Activated naive CD8-positive, alpha-beta T cell treated with anti-CD3 and anti-CD28 coated beads for 36 hours (primary cell): ENCODE results near the gene TRAF3IP1. TPM values are rescaled to one million over a fixed set of nuclear protein-coding genes. Genes with fewer than 3 reads are reported as not detected.

Experiments
- DNase-seq: peaks from one replicate; pipeline ENCODE4 v3.0.0; 2021
- H3K27ac Mint-ChIP-seq: one replicate; pipeline ENCODE4 v1.8.0; 2022; ENCODE audit warnings: mild to moderate bottlenecking, moderate library complexity, mixed read lengths
- H3K27me3 Mint-ChIP-seq: one replicate; pipeline ENCODE4 v1.8.0; 2022; ENCODE audit warnings: mild to moderate bottlenecking, mixed read lengths
- H3K36me3 Mint-ChIP-seq: one replicate; pipeline ENCODE4 v1.8.0; 2021; ENCODE audit warnings: mild to moderate bottlenecking, mixed read lengths
- H3K4me1 Mint-ChIP-seq: one replicate; pipeline ENCODE4 v1.8.0; 2021; ENCODE audit warnings: mixed read lengths
- H3K4me3 Mint-ChIP-seq: one replicate; pipeline ENCODE4 v1.8.0; 2022; ENCODE audit warnings: mild to moderate bottlenecking, moderate library complexity, mixed read lengths
- H3K9me3 Mint-ChIP-seq: one replicate; pipeline ENCODE4 v1.8.0; 2022; ENCODE audit warnings: mixed read lengths
- total RNA-seq, 2 experiments: library from RNA; stranded (reverse); gene quantifications; one replicate each; pipeline ENCODE4 v1.2.3, GENCODE V29; 2021

Gene TRAF3IP1
- total RNA-seq, 2 experiments from 2014 or later = 8.4 to 11.0 TPM

- Mint-ChIP-seq H3K4me3 (no peak overlapping the region), H3K4me1 (peaks cover 16% of the 10 kb centered on the region), H3K27me3 (no peaks in the 10 kb centered on the region), H3K9me3 (no peaks in the 10 kb centered on the region), H3K36me3 (peaks cover 9% of the 10 kb centered on the region), H3K27ac (no peak overlapping the region)
- no peak for DNase-seq
These were observed 103.4 kb downstream of the TRAF3IP1 start for GRCh38 chr2:238423561-238424312.

GRCh38 chr2:238424313-238424700 is 104.0 kb downstream of the TRAF3IP1 start:
- Mint-ChIP-seq H3K4me1 (peaks cover 21% of the 10 kb centered on the region), H3K27me3 (no peaks in the 10 kb centered on the region), H3K36me3 (peaks cover 14% of the 10 kb centered on the region)

DNA sequence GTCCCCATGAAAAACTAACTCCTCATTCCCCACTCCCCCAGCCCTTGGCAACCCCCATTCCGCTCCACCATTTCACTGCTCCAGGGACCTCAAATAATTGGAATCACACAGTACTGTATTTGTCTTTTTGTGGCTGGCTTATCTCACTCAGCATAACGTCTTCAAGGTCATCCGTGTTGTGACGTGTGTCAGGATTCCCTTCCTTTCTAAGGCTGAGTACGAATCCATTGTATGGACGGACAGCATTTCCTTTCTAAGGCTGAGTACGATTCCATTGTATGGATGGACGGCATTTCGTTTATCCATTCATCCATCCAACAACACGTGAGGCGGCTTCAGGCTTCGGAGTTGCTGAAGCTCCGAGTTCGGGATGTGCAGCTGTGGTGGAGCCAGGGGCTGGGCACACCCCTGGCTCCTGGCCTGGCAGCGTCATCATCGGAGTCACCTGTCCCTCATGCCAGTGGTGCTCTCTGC is 105.2 kb downstream of the TRAF3IP1 start:
- no peak for DNase-seq
- Mint-ChIP-seq H3K27ac (no peak overlapping the region), H3K36me3 (peaks cover 23% of the 10 kb centered on the region), H3K4me1 (peaks cover 30% of the 10 kb centered on the region), H3K4me3 (no peak overlapping the region), H3K27me3 (no peaks in the 10 kb centered on the region), H3K9me3 (no peaks in the 10 kb centered on the region)

More at GRCh38 chr2:238424313-238424700, 104.0 kb downstream of the TRAF3IP1 start:
- H3K4me3 Mint-ChIP-seq = no peak overlapping the region
- H3K9me3 Mint-ChIP-seq = no peaks in the 10 kb centered on the region
- H3K27ac Mint-ChIP-seq = peak overlapping the region; percentile 8
- no peak for DNase-seq

- H3K9me3 Mint-ChIP-seq = no peaks in the 10 kb centered on the region
- H3K27ac Mint-ChIP-seq = peak overlapping the region; percentile 90
- peak overlapping the region; percentile 91 for H3K4me3 Mint-ChIP-seq
- peaks cover 29% of the 10 kb centered on the region for H3K36me3 Mint-ChIP-seq
- DNase-seq = no peak
- H3K27me3 Mint-ChIP-seq = no peaks in the 10 kb centered on the region
- H3K4me1 Mint-ChIP-seq = peaks cover 34% of the 10 kb centered on the region
These were observed 105.8 kb downstream of the TRAF3IP1 start for GRCh38 chr2:238425979-238426567.

DNA sequence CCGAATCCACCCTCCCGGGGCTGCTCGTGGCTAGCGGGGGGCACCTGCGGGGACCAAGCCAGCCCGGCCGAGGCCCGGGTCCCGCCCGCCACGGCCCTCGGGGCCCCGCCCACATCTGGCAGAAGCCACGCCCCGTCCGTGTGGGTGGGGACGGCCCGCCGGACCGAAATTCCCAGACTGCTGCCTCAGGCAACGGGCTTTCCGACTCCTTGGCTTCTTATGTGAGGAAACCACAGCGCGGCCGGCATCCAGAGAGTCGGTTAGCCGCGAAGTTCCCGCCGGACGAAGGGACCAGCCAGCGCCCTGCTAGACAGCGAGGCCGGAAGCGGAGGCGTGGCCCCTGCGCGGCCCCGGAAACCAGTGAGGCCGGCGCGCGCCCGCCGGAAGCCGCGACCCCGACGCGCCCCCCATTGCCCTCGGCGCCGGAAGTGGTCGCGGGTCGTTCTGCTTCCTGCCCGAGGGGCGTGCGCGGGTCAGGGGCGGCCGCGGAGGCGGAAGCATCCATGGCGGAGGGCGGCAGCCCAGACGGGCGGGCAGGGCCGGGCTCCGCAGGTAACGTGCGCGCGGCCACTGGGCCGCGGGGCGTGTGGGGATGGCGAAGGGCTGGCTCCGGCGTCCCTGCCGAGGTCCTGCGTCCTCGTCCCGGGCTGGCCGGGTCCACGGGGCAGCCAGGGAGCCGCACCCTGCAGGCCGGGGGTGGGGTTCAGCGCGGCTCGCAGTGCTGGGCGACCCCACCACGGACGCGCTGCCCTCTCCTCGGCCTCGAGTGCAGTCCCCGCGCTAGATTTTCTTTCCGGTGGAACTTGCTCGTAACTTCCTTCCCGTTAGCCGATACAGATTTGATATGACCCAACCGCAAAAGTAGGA is 106.5 kb downstream of the TRAF3IP1 start, which contains the start of gene ASB1:
Gene ASB1 (plus strand): TSS at position 360 of the 867 bp plus-strand sequence. CDS start 144 bp downstream, at position 504.
- Mint-ChIP-seq H3K9me3 (no peaks in the 10 kb centered on the region), H3K4me1 (peaks cover 40% of the 10 kb centered on the region), H3K36me3 (peaks cover 34% of the 10 kb centered on the region)

GRCh38 chr2:238427435-238428162 is 107.3 kb downstream of the TRAF3IP1 start:
- H3K4me3 Mint-ChIP-seq = peak overlapping the region; percentile 91
- peak overlapping the region; percentile 92 for H3K27ac Mint-ChIP-seq
- peaks cover 45% of the 10 kb centered on the region for H3K4me1 Mint-ChIP-seq
- no peaks in the 10 kb centered on the region for H3K27me3 Mint-ChIP-seq
- H3K9me3 Mint-ChIP-seq = no peaks in the 10 kb centered on the region
- no peak for DNase-seq
- peaks cover 34% of the 10 kb centered on the region for H3K36me3 Mint-ChIP-seq

More for the DNA sequence above, 106.5 kb downstream of the TRAF3IP1 start, which contains the start of gene ASB1:
- no peaks in the 10 kb centered on the region for H3K27me3 Mint-ChIP-seq
- peak within 1 kb of the TSS; percentile 92 for H3K27ac Mint-ChIP-seq
- peak within 1 kb of the TSS; percentile 91 for H3K4me3 Mint-ChIP-seq
- peak; percentile 92 for DNase-seq

DNA sequence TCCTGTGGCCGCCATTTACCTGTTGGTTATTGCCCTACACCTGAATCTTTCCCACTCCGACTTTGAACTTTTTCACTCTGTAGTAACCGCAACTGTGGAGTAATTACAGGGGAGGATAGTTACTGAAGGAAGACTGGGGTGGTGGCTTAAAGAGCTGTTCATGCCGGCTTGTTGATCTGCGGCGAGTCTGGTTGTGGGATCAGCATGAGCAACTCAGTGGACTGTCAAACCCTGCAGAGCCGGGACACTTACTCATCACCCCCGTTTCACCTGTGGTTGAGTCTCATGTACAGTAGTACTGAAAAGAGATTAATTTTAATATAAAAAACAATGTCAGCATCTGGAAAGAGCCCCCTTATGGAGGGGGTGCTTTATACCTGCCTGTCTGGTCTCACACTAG is 108.5 kb downstream of the TRAF3IP1 start:
- Mint-ChIP-seq H3K36me3 (peaks cover 34% of the 10 kb centered on the region), H3K27me3 (no peaks in the 10 kb centered on the region), H3K4me1 (peaks cover 45% of the 10 kb centered on the region), H3K4me3 (peak overlapping the region; percentile 91), H3K27ac (peak overlapping the region; percentile 25), H3K9me3 (no peaks in the 10 kb centered on the region)
- no peak for DNase-seq

GRCh38 chr2:238430781-238431180 is 110.5 kb downstream of the TRAF3IP1 start:
- Mint-ChIP-seq H3K27me3 (no peaks in the 10 kb centered on the region), H3K36me3 (peaks cover 34% of the 10 kb centered on the region), H3K9me3 (no peaks in the 10 kb centered on the region), H3K4me1 (peaks cover 45% of the 10 kb centered on the region), H3K4me3 (no peak overlapping the region), H3K27ac (peak overlapping the region; percentile 31)
- DNase-seq = no peak

- Mint-ChIP-seq H3K9me3 (no peaks in the 10 kb centered on the region), H3K4me3 (no peak overlapping the region), H3K27ac (peak overlapping the region; percentile 61), H3K4me1 (peaks cover 45% of the 10 kb centered on the region), H3K27me3 (no peaks in the 10 kb centered on the region), H3K36me3 (peaks cover 34% of the 10 kb centered on the region)
- DNase-seq = no peak
These were observed 111.1 kb downstream of the TRAF3IP1 start for GRCh38 chr2:238431456-238431855.

- Mint-ChIP-seq H3K4me1 (peaks cover 46% of the 10 kb centered on the region), H3K27ac (peak overlapping the region; percentile 54), H3K36me3 (peaks cover 31% of the 10 kb centered on the region), H3K4me3 (no peak overlapping the region), H3K9me3 (no peaks in the 10 kb centered on the region), H3K27me3 (no peaks in the 10 kb centered on the region)
- no peak for DNase-seq
These were observed 113.1 kb downstream of the TRAF3IP1 start for GRCh38 chr2:238433300-238433915.

DNA sequence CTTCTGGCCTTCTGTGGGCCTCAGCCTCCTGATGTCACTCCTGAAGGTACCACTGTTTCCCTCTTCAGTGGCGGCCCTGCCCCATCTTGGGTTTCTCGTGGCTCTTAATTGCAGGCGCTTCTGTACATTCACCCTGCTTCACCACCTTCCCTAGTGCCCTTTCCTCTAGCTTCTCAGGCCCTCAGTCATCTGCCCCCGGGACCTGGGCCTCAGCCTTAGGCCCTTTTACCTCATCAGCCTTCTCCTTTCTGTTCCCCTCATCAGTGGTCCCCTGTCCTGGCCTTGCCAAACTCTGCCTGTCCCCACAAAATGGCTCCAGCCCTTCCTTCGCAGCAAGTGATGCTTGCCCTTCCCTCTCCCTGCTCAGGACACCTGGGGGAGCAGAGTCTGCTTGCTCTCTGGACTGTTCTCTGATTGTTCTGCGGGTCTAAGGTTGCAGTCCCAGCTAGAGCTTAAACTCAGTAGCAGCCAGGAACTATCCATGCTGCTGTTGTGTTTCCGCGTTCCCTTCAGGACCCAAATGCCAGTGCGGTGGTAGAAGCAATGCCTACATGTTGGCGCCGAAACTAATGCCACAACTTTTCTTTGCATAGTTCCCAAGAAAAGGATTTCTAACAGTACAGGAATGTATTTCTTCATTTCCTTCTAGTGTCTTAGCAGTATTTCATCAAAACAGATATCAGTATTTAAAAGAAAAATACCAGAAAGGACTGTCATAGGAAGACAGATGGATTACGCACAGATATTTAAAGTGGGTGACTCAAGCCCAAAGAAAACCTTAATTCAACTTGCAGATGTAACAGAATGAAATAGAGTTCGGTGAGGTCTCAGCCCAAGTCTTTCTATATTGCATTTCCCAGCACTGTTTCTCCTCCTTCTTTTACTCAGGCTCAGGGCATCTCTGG is 113.9 kb downstream of the TRAF3IP1 start:
- no peak for DNase-seq
- H3K4me3 Mint-ChIP-seq = no peak overlapping the region
- no peaks in the 10 kb centered on the region for H3K27me3 Mint-ChIP-seq
- H3K4me1 Mint-ChIP-seq = peaks cover 46% of the 10 kb centered on the region
- H3K9me3 Mint-ChIP-seq = no peaks in the 10 kb centered on the region
- H3K36me3 Mint-ChIP-seq = peaks cover 34% of the 10 kb centered on the region
- H3K27ac Mint-ChIP-seq = peak overlapping the region; percentile 52

DNA sequence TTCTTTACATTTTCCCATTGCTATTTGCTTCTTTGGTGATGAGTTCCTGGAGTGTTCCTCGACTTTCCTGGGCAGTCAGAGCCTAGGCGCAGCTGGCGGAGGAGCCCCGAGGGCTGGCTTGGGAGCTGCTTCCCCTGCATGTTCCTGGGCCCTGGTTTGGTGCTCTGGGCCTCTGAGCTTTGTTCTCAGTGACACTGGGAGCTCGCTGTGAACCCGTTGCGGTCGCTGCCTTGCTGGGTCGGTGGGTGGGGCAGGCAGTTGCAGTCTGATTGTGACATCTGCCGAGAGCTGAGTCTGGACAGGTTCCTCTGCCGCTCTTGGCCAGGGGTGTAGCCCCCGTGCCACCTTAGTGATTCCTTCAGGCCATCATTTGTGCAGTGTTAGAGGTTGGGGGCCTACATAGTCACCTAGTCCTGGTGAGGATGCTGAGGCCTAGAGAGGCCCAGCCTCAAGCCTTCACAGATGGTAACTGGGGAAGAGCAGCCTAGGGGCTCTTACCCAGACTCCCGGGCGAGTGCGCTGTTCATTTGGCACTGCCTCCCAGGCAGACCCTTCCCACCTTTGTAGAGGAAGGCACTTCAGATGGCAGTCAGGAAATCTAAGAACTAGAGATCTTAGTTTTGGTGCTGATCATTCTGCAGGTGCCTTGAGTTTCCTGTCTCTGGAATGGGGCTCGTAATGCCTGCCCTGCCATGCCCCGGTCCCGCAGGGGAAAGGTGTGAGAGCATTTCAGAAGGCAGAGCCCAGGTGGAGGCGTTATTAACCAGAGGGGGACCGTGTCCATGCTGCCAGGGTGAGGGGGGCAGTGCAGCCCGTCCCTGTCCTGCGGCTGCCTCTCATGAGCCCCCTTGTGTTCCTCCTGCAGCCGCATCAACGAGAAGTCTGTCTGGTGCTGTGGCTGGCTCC is 114.8 kb downstream of the TRAF3IP1 start:
- H3K4me1 Mint-ChIP-seq = peaks cover 50% of the 10 kb centered on the region

More for the DNA sequence above, 114.8 kb downstream of the TRAF3IP1 start:
- no peaks in the 10 kb centered on the region for H3K27me3 Mint-ChIP-seq
- peak overlapping the region; percentile 52 for H3K27ac Mint-ChIP-seq
- DNase-seq = no peak
- H3K9me3 Mint-ChIP-seq = no peaks in the 10 kb centered on the region
- H3K4me3 Mint-ChIP-seq = no peak overlapping the region
- H3K36me3 Mint-ChIP-seq = peaks cover 32% of the 10 kb centered on the region
